EH (cell line): ENCODE measurements around the gene MORN3.
"Not testable (repeated sequence)": the region's sequence is repeated elsewhere in the genome, so short reads cannot be mapped to it uniquely, and the experiment has no call there.

Experiments
- DNase-seq: peaks from one replicate; pipeline ENCODE4 v3.0.0-alpha.2; 2015; ENCODE audit warnings: low read depth

MORN3 gene, protein sequence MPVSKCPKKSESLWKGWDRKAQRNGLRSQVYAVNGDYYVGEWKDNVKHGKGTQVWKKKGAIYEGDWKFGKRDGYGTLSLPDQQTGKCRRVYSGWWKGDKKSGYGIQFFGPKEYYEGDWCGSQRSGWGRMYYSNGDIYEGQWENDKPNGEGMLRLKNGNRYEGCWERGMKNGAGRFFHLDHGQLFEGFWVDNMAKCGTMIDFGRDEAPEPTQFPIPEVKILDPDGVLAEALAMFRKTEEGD

DNA sequence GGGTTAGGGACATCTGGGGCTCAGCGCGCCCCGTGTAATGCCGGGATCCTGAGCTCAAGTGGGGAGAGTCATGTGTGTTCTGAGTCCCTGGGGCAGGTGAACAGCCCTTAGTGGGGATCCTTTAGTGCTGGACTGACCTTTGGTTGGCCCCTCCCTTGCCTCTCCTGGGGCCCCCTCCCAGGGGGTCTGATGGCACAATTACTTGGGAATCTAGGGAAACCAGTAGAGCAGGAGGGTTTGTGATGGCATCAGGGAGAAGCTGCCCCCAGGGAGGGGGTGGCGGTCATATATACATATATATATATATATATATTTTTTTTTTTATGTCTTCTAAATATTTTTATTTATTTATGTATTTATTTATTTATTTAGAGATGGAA, at the start of gene MORN3:
Gene MORN3 (minus strand): TSS at position 134 of the 380 bp plus-strand sequence. CDS start 171 bp downstream, outside the sequence.
- no peak for DNase-seq

DNA sequence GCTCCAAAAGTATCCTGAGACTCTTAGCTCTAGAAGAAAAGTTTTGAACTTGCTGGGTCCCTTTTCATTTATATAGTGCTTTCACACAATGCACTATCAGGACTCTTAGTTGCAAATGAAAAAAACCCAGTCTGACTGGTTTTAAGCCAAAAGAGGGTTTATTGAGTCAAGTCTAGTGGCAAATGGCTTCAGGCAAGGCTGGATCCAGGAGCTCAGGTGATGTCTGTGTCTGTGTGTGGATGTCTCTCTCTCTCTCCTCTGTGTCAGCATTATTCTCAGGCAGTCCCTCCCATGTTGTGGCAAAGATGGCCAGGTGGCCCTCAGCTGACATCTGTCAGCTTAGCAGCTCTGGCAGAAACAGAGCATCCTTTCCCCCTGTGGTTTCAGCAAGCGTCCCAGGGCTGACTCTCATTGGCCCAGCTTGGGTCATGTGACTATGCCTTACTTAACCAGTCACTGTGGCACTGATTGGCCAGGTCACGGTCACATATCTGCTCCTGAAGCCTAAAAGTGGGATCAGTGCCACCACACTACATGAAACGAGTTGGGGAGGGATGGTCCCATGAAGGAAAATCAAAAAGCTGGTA, 49.3 kb upstream of the MORN3 start:
- DNase-seq = no peak

DNA sequence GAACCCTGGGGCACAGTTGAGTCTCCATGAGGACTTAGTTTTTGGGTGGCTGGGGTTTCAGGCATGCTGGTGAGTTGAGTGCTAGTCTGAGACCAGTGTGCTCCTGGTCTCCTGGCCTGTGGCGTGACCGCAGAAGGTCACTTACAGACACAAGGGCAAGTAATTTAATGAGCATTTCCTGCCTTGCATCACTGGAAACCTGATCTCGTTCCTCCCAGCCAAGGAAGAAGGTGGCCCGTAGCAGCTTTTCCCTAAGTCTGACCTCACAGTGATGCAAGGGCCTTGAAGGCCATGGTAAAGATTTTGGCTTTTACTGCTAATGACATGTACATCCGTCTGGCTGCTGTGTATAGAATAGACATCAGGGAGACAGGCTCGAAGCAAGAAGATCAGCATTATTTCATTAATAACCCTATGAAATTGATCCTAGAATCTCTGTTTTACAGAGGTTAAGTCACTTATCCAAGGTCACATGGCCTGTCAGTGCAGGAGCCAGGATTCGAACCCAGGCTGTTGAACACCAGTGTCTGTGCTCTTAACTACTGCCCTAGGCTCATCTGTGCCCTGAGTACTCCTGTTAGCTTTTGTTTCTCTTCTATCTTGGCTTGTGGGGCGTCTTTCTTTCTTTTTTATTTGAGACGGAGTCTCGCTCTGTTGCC, 47.7 kb upstream of the MORN3 start:
- peak; percentile 97 for DNase-seq

DNA sequence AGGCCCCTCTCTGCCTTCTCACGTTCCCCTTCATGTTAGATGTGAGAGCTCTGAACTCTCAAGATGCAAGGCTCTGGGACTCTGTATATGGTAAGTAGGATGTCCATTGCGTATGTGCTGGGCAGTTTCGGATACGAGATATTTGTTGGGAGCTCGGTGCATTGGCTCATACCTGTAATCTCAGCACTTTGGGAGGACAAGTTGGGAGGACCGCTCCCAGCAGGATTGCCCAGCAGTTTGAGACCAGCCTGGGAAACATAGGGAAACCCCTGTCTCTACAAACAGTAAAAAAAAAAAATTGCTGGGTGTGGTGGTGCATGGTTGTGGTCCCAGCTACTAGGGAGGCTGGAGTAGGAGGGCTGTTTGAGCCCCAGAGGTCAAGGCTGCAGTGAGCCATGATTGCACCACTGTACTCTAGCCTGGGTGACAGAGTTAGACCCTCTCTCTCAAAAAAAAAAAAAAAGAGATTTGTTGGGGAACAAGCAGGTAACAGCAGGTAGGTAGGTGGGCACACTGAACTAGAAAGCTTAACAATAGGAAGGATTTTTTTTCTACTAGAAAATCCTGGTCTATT, 46.5 kb upstream of the MORN3 start:
- no peak for DNase-seq

DNA sequence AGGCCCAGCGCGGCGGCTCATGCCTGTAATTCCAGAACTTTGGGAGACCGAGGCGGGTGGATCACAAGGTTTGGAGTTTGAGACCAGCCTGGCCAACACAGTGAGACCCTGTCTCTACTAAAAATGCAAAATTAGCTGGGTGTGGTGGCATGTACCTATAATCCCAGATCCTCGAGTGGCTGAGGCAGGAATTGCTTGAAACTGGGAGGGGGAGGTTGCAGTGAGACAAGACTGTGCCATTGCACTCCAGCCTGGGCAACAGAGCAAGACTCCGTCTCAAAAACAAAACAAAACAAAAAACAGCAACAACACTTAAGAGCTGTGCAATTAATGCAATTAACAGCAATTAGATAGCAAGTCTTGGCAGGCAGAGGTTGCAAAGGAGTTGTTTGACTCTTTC, 45.6 kb upstream of the MORN3 start:
- not testable (repeated sequence) for DNase-seq

DNA sequence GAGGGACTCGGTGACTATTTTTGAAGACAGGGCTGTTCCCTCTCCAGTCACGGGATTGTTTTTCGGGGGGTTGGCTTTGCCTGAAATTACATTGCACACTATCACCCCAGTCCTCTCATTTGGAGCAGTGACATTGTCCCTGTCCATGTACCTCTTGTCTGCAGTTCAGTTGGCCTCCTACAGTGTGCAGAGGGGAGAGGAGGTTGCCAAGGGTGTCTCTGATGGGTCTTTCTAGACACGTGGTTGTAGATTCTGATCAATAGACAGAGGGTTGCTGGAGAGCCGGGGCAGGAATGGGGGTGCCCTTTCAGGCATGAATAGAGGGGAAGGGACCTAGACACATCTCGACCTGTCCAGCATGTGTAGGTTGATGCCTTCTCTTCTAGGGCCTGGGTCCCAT, 44.3 kb upstream of the MORN3 start:
- DNase-seq = no peak

DNA sequence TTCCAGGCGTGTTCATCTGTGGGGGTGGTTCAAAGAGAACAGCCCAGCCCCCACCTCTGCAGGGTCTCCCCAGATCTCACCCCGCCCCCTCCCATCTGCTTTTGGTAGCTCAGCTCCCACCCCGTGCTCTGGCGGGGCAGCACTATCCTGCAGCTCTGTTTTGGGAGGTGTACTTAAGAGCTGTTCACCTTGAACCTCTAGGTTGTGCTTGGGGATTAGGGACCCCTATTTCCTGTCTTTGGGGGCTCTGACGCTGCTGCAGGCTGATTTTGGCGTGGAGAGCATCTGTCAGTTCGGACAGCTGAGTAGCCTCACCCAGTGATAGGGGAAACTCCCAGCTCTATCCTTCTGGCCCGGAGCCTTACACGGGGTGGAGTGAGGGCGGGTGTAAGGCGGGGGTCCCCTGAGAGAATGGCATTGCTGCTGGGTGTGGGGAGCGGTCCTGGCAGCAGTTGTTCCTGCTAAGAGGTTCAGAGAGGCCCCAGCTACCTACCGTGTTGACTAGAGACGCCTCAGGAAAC, 43.9 kb upstream of the MORN3 start:
- DNase-seq = no peak

DNA sequence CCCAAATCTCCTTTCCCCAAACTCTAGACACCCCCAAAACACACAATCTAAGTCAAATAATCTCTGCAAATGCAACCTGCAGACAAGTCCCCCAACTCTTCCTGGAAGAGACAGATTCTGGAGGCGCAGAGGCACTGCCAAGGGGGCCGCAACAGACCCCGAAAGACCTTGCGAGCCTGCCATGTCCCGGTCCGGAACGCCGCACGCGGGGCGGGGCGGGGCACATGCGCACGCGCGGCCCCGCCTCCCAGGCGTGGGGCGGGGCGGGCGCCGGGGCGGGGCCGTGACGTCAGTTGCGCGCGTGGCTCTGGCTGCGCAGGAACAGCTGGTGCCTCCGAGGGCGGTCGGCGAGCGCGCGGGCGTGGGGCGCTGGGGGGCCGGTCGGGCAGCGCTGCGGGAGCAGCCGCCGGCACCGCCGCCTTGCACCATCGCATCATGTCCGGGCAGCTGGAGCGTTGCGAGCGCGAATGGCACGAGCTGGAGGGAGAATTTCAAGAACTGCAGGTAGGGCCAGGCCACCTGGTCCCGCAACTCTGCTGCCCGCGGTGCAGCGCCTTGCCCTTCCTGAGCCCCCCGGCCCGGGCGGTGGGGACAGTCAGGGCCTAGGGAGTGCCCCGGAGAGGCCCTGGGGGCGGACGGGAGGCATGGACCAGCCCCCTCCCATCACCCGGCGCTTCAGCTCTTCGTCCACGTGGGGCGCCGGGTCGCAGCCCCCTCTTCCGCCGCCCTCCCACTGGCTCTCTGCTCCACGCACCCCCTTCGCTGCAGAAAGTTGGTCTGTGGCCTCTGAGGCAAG, 43.2 kb upstream of the MORN3 start, which contains the start of gene TMEM120B:
Gene TMEM120B (plus strand): TSS at position 292 of the 796 bp plus-strand sequence. CDS start 144 bp downstream, at position 436.
- DNase-seq = peak; percentile 73

DNA sequence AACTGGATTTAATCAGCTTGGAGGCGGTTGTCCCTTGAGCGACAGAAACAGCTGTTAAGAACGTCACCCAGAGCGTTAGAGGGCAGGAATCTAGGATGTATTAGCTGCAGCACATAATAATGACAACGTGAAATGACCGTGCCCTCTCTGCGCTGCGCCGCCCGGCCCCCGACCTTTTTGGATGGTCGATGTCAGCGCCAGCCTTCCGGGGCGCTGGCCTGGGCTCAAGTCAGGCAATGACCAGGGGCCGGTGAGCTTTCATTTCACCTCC, 42.7 kb upstream of the MORN3 start:
- DNase-seq = no peak

DNA sequence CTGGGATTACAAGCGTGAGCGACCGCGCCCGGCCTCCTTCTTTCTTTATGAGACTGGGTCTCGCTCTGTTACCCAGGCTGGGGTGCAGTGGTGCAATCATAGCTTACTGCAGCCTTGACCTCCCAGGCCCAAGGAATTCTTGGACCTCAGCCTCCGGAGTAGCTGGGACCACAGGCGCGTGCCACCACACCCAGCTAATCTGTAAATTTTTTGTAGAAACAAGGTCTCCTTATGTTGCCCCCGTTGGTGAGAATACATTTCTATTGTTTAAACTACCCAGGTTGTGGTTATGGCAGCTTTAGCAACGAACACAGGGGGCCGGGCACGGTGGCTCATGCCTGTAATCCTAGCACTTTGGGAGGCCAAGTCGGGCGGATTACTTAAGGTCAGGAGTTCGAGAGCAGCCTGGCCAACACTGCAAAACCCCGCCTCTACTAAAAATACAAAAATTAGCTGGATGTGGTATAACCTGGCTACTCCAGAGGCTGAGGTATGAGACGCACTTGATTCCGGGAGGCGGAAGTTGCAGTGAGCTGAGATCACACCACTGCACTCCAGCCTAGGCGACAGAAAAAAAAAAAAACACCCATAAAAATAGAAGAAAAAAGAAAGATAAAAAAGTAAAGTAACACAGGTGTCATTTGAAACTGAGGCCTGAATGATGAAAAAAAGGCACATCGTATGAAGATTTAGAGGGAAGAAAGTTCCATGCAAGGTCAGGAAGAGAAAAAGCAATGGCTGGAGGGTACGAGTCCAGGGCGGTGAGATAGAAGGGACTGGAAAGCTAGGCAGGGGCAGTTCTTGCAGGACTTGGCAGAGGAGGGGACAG, 42.1 kb upstream of the MORN3 start:
- peak; percentile 17 for DNase-seq

DNA sequence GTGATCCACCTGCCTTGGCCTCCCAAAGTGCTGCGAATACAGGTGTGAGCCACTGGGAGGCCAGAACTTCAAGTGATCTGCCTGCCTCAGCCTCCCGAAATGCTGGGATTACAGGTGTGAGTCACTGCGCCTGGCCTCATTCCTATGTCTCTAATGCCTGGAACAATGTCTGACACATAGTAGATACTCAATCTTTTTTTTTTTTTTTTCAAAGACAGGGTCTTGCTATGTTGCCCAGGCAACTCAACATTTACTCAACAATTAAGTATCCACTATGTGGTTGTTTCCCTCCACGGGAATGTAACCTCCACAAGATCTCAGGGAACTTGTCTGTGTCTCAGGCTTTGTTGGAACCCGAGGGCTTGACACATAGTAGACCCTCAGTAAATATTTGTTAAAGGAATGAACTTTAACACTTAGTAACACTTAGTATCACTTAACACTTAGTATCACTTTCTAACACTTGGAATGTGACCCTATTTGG, 40.1 kb upstream of the MORN3 start:
- peak; percentile 75 for DNase-seq

DNA sequence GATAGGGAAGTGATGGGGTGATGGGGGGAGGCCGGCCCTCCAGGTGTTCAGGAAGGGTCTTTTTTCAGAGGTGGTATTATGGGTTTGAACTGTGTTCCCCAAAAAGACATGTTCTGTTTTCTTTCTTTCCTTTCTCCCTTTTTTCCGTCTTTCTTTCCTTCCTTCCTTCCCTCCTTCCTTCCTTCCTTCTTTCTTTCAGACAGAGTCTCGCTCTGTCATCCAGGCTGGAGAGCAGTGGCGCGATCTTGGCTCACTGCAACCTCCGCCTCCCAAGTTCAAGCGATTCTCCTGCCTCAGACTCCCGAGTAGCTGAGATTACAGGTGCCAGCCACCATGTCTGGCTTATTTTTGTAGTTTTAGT, 39.6 kb upstream of the MORN3 start:
- not testable (repeated sequence) for DNase-seq

DNA sequence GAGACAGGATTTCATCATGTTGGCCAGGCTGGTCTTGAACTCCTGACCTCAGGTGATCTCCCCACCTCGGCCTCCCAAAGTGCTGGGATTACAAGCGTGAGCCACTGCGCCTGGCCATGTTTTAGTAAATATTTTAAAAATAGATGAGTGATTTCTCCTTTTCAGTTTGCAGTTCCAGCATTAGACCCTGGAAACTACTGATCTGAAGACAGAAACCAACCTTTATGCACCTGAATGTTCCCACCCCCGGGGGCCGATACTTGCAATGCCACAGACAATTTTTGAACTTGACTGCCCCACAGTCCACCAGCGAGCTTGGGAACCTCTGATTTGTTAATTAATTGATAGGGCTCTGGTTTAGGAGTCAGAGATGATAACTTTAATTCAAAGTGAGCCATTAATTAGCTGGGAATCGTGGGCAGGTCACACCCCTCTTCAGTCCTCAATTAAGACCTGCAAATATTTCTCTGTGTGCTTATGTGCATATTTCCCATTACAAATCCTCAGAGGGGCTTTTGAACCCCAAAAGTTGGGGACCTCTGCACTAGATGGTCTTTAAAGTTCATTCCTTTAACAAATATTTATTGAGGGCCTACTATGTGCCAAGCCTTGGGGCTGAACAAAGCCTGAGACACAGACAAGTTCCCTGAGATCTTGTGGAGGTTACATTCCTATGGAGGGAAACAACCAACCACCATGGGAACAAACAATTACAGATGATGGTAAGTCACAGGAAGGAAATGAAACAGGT, 39.0 kb upstream of the MORN3 start:
- no peak for DNase-seq

DNA sequence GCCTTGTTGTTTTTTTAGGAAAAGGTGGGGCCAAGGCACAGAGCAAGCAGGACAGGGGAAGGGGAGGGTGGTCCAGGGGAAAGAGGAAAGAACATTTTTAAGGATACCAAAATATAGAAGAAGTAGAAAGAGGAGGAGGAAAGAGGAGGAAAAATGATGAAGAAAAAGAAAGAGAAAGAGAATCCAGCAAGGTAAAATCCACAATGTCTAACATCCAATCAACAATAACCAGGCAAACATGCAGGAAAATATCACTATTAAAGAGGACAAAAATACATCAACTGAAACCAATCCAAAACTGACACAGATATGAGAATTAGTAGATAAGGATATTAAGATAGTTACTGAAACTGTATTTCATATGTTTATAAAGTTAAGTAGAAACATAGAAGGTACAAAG, 36.1 kb upstream of the MORN3 start:
- DNase-seq = no peak

DNA sequence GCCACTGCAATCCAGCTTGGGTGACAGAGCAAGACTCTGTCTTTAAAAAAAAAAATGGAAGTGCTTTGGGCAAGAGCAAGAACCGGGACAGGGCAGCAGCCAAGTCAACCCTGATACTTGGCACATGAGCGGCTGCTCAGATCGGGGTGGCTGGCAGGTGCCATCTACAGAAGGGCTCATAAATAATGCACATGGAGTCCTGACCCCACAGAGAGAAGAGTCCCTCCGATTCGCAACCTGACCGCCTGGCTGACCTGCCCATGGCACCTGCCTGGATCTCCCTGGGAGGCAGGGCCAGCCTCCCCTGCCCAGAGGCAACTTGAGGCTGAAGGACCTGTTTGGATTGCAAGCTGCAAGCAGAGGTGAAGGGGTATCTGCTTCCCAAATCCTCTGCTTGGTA, 33.5 kb upstream of the MORN3 start:
- DNase-seq = no peak

DNA sequence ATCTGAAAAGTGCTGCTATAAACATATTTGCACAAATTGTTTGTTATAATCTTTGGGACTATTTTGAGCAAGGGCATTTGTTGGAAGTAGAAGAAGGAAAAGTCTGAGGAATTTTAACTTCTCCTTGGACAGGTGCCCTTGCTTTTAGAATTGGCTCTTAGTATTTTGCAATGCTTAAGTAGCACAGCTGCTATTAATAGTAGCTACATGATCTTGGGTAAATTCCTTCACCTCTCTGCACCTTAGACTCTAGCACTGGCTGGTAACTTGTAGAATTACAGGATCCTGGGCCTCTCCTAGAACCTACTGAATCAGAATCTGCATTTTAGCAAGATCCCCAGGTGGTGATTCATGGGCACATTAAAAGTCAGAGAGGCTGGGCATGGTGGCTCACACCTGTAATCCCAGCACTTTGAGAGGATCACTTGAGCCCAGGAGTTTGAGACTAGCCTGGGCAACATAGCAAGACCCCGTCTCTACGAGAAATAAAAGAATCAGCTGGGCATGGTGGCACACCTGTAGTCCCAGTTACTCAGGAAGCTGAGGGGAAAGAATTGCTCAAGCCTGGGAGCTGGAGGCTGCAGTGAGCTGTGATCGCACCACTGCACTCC, 32.3 kb upstream of the MORN3 start:
- DNase-seq = no peak

DNA sequence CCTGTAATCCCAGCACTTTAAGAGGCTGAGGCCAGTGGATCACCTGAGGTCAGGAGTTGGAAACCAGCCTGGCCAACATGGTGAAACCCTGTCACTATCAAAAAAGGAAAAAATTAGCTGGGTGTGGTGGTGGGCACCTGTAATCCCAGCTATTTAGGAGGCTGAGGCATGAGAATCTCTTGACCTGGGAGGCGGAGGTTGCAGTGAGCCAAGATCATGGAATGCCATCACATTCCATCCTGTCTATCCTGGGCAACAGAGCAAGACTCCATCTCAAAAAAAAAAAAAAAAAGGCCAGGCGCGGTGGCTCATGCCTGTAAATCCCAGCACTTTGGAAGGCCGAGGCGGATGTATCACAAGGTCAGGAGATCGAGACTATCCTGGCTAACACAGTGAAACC, 28.4 kb upstream of the MORN3 start:
- DNase-seq = not testable (repeated sequence)

DNA sequence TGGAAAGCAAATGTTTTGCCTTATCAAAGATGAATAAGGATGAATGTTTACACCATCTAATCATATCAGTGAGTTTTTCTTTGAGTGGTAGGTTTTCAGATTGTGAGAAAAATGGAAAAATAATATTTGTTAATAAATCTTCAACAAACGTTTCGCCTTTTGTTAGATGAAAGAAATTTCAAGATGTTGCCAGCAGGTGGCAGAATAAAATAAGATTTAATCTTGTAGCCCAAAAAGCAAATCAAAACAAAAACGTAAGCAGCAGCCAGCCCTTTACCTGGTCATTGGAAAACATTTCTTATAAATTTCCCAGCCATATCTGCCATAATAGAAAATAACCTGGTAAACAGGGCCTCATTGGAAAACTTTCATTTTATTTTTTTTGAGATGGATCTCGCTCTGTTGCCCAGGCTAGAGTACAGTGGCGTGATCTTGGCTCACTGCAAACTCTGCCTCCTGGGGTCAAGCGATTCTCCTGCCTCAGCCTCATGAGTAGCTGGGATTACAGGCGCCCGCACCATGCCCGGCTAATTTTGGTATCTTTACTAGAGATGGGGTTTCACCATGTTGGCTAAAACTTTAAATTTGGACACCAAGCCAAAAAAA, 27.7 kb upstream of the MORN3 start:
- DNase-seq = peak; percentile 51

DNA sequence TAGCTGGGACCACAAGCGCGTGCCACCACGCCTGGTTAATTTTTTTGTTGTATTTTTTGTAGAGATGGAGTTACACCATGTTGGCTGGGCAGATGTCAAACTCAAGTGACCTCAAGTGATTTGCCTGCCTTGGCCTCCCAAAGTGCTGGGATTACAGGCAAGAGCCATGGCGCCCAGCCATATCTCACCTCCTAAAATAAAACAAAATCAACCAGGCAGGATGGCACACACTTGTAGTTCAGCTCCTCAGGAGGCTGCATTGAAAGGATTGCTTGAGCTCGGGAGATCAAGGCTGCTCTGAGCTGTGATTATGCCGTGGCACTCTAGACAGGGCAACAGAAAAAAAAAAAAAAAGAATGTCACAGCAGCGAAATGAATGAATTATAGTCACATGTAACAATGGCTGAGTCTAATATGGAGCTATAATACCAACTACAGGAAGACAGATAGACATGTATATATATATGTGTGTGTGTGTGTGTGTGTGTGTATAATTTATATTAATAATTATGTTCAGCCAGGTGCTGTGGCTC, 23.8 kb upstream of the MORN3 start:
- no peak for DNase-seq
